ENCODE measurements around the gene IQGAP2. TPM values are rescaled to one million over a fixed set of nuclear protein-coding genes. Genes with fewer than 3 reads are reported as not detected.

IQGAP2 gene
- total and polyA plus RNA-seq, 2 donors, result 20.7 to 33.3 TPM

DNA sequence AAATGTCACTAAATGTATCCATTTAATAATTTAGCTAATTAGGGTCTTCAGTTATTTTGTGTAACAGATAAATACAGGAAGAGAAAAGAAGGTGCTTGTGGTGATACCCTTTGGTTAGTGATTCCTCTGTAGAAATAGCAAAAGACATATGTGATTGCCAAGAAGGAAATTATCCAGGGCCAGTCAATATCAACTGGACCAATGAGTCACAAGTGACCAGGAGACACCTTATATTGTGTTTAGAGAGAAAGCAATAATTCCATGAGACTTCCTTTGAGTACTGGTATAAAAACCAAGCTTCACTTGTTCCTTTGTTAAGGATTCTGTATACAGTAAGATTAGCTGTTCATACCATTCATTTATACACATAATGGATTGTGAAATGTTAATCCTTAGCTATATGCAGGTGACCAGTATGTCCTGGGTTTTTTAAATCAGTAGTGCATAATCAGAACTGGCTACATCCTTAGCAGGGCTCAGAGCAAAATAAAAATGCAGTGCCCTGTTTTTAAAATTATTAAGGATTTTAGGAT is 301.1 kb downstream of the IQGAP2 start:
- Histone ChIP-seq H3K4me1 (ENCODE audit: control insufficient read depth in 2 of 2, insufficient read depth in 2 of 2, low read length in 2 of 2) (no peaks in the 10 kb centered on the region), H3K27me3 (ENCODE audit: control insufficient read depth in 2 of 2, insufficient read depth in 1 of 2, low read length in 1 of 2) (no peaks in the 10 kb centered on the region), H3K4me3 (ENCODE audit: low read length in 2 of 2) (no peak overlapping the region), H3K9me3 (ENCODE audit: control insufficient read depth in 2 of 2, insufficient read depth in 1 of 2, low read length in 1 of 2) (no peaks in the 10 kb centered on the region), H3K36me3 (ENCODE audit: control insufficient read depth in 2 of 2, insufficient read depth in 2 of 2, low read length in 1 of 2) (peaks cover 0 to 8% of the 10 kb centered on the region in 2 donors), H3K27ac (ENCODE audit: low read depth in 1 of 2, low read length in 1 of 2) (no peak overlapping the region)
- DNase-seq (ENCODE audit: low read depth in 6 of 9, low spot score in 9 of 9), result no peak

DNA sequence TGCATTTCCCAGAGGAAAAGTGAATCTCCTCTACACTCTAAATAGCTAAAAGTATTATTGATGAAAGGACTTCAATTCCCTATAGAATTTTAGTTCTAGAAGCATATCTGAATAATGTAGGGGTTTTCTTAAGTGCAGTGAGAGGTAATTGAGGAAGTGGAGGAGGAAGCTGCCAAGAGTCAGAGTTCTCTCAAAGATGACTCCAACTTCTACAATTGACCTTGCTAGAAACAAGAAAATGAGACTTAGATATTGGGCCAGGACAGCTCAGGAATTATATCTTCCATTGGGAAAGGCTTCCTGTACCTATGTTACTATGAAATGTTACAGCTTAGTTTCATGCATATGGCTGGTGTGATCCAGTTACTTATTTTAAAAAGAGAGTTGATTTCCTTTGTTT is 302.5 kb downstream of the IQGAP2 start:
- no peak for DNase-seq (ENCODE audit: low read depth in 6 of 9, low spot score in 9 of 9)
- no peak overlapping the region for H3K4me3 ChIP-seq (ENCODE audit: low read length in 2 of 2)
- H3K36me3 ChIP-seq (ENCODE audit: control insufficient read depth in 2 of 2, insufficient read depth in 2 of 2, low read length in 1 of 2), result peaks cover 0 to 8% of the 10 kb centered on the region in 2 donors
- no peaks in the 10 kb centered on the region for H3K27me3 ChIP-seq (ENCODE audit: control insufficient read depth in 2 of 2, insufficient read depth in 1 of 2, low read length in 1 of 2)
- no peaks in the 10 kb centered on the region for H3K4me1 ChIP-seq (ENCODE audit: control insufficient read depth in 2 of 2, insufficient read depth in 2 of 2, low read length in 2 of 2)
- H3K9me3 ChIP-seq (ENCODE audit: control insufficient read depth in 2 of 2, insufficient read depth in 1 of 2, low read length in 1 of 2), result no peaks in the 10 kb centered on the region
- no peak overlapping the region for H3K27ac ChIP-seq (ENCODE audit: low read depth in 1 of 2, low read length in 1 of 2)

GRCh38 chr5:76709762-76710161 is 306.7 kb downstream of the IQGAP2 start:
- 99% methylated on average over 2 of the region's 2 CpGs for WGBS

DNA sequence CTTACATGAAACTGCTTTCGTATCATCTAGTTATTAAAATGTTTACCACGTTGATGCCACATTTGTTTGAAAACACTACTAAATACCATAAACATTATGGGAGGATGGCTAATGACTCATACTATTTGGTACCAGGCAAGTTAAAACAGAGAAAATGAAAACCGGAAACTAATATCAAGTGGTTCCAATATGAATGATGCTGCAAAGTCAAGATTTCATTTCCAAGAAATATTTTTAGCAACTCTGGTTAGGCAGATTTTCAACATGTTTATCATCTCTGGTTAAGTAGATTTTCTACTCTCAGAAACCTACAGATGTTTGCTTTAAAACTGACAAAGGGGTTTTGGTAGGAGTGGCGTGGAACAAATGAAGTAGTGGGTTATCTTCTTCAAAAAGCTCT is 307.9 kb downstream of the IQGAP2 start:
- Histone ChIP-seq H3K4me3 (ENCODE audit: low read length in 2 of 2) (no peak overlapping the region), H3K36me3 (ENCODE audit: control insufficient read depth in 2 of 2, insufficient read depth in 2 of 2, low read length in 1 of 2) (no peaks in the 10 kb centered on the region), H3K27me3 (ENCODE audit: control insufficient read depth in 2 of 2, insufficient read depth in 1 of 2, low read length in 1 of 2) (peaks cover 14 to 27% of the 10 kb centered on the region in 2 donors), H3K4me1 (ENCODE audit: control insufficient read depth in 2 of 2, insufficient read depth in 2 of 2, low read length in 2 of 2) (peaks cover 8 to 12% of the 10 kb centered on the region in 2 donors), H3K27ac (ENCODE audit: low read depth in 1 of 2, low read length in 1 of 2) (no peak overlapping the region), H3K9me3 (ENCODE audit: control insufficient read depth in 2 of 2, insufficient read depth in 1 of 2, low read length in 1 of 2) (peaks cover 0 to 6% of the 10 kb centered on the region in 2 donors)
- 88% methylated on average over 4 of the region's 4 CpGs for WGBS
- DNase-seq (ENCODE audit: low read depth in 6 of 9, low spot score in 9 of 9), result no peak

More at GRCh38 chr5:76709762-76710161, 306.7 kb downstream of the IQGAP2 start:
- Histone ChIP-seq H3K27me3 (ENCODE audit: control insufficient read depth in 2 of 2, insufficient read depth in 1 of 2, low read length in 1 of 2) (peaks cover 5 to 16% of the 10 kb centered on the region in 2 donors), H3K36me3 (ENCODE audit: control insufficient read depth in 2 of 2, insufficient read depth in 2 of 2, low read length in 1 of 2) (no peaks in the 10 kb centered on the region), H3K4me1 (ENCODE audit: control insufficient read depth in 2 of 2, insufficient read depth in 2 of 2, low read length in 2 of 2) (peaks cover 1 to 4% of the 10 kb centered on the region in 2 donors), H3K4me3 (ENCODE audit: low read length in 2 of 2) (no peak overlapping the region), H3K27ac (ENCODE audit: low read depth in 1 of 2, low read length in 1 of 2) (no peak overlapping the region), H3K9me3 (ENCODE audit: control insufficient read depth in 2 of 2, insufficient read depth in 1 of 2, low read length in 1 of 2) (peaks cover 0 to 4% of the 10 kb centered on the region in 2 donors)
- DNase-seq (ENCODE audit: low read depth in 6 of 9, low spot score in 9 of 9), result no peak

GRCh38 chr5:76714751-76715485 is 311.8 kb downstream of the IQGAP2 start:
- WGBS, result 4% methylated on average over 52 of the region's 52 CpGs
- peak overlapping the region; percentile 50 to 70 for H3K4me3 ChIP-seq (ENCODE audit: low read length in 2 of 2)
- no peak overlapping the region for H3K27ac ChIP-seq (ENCODE audit: low read depth in 1 of 2, low read length in 1 of 2)
- H3K27me3 ChIP-seq (ENCODE audit: control insufficient read depth in 2 of 2, insufficient read depth in 1 of 2, low read length in 1 of 2), result peaks cover 14 to 38% of the 10 kb centered on the region in 2 donors
- peaks cover 15% of the 10 kb centered on the region in 2 donors for H3K4me1 ChIP-seq (ENCODE audit: control insufficient read depth in 2 of 2, insufficient read depth in 2 of 2, low read length in 2 of 2)
- H3K9me3 ChIP-seq (ENCODE audit: control insufficient read depth in 2 of 2, insufficient read depth in 1 of 2, low read length in 1 of 2), result peaks cover 0 to 6% of the 10 kb centered on the region in 2 donors
- peak in 5 of 9 donors; percentile 6 to 35 (median 15) for DNase-seq (ENCODE audit: low read depth in 6 of 9, low spot score in 9 of 9)
- no peaks in the 10 kb centered on the region for H3K36me3 ChIP-seq (ENCODE audit: control insufficient read depth in 2 of 2, insufficient read depth in 2 of 2, low read length in 1 of 2)

DNA sequence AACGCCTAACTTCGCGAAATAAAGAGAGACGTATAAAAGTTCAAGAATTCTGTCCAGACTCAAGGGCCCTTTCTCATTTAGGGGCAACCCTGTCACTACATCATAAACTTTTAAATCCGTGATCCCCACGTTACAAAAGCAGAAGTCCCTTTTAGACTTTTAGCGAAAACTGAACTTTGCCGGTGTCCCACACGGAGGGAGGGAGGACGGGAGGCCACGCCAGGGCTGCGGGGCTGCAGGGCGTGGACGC is 312.3 kb downstream of the IQGAP2 start:
- peak overlapping the region in 1 of 2 donors; percentile 42 for H3K27ac ChIP-seq (ENCODE audit: low read depth in 1 of 2, low read length in 1 of 2)
- H3K27me3 ChIP-seq (ENCODE audit: control insufficient read depth in 2 of 2, insufficient read depth in 1 of 2, low read length in 1 of 2), result peaks cover 14 to 38% of the 10 kb centered on the region in 2 donors
- H3K4me1 ChIP-seq (ENCODE audit: control insufficient read depth in 2 of 2, insufficient read depth in 2 of 2, low read length in 2 of 2), result peaks cover 15% of the 10 kb centered on the region in 2 donors
- peak overlapping the region; percentile 50 to 70 for H3K4me3 ChIP-seq (ENCODE audit: low read length in 2 of 2)
- H3K9me3 ChIP-seq (ENCODE audit: control insufficient read depth in 2 of 2, insufficient read depth in 1 of 2, low read length in 1 of 2), result peaks cover 0 to 6% of the 10 kb centered on the region in 2 donors
- peak in 4 of 9 donors; percentile 9 to 54 (median 27) for DNase-seq (ENCODE audit: low read depth in 6 of 9, low spot score in 9 of 9)
- H3K36me3 ChIP-seq (ENCODE audit: control insufficient read depth in 2 of 2, insufficient read depth in 2 of 2, low read length in 1 of 2), result no peaks in the 10 kb centered on the region
- 0% methylated on average over 14 of the region's 14 CpGs for WGBS

DNA sequence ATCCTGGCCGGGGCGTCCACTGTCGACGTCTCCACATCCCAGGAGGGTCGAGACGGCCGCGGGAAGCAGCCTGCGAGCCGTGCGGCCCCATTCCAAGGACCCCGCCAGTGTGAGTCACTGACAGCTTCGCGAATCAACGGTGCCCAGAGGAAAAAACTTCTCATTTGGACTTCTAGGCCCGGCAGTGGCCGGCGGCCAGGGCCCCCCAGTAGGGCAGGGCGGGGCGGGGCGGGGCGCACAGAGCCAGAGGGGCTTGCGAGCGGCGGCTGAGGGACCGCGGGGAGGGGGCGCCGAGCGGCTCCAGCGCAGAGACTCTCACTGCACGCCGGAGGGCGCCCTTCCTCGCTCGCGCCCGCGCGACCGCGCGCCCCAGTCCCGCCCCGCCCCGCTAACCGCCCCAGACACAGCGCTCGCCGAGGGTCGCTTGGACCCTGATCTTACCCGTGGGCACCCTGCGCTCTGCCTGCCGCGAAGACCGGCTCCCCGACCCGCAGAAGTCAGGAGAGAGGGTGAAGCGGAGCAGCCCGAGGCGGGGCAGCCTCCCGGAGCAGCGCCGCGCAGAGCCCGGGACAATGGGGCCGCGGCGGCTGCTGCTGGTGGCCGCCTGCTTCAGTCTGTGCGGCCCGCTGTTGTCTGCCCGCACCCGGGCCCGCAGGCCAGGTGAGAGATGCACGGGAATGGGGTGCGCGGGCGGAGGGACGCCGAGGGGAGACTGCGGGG is 312.8 kb downstream of the IQGAP2 start, which contains the start of gene F2R:
F2R (plus strand) TSS at position 391 of the 720 bp plus-strand sequence; CDS start at position 573, 182 bp downstream.
- Histone ChIP-seq H3K27me3 (ENCODE audit: control insufficient read depth in 2 of 2, insufficient read depth in 1 of 2, low read length in 1 of 2) (peaks cover 14 to 38% of the 10 kb centered on the region in 2 donors), H3K4me3 (ENCODE audit: low read length in 2 of 2) (peak within 1 kb of the TSS; percentile 50 to 70), H3K9me3 (ENCODE audit: control insufficient read depth in 2 of 2, insufficient read depth in 1 of 2, low read length in 1 of 2) (peaks cover 0 to 6% of the 10 kb centered on the region in 2 donors), H3K27ac (ENCODE audit: low read depth in 1 of 2, low read length in 1 of 2) (peak within 1 kb of the TSS in 1 of 2 donors; percentile 42), H3K4me1 (ENCODE audit: control insufficient read depth in 2 of 2, insufficient read depth in 2 of 2, low read length in 2 of 2) (peaks cover 15% of the 10 kb centered on the region in 2 donors), H3K36me3 (ENCODE audit: control insufficient read depth in 2 of 2, insufficient read depth in 2 of 2, low read length in 1 of 2) (no peaks in the 10 kb centered on the region)
- DNase-seq (ENCODE audit: low read depth in 6 of 9, low spot score in 9 of 9), result peak in 6 of 9 donors; percentile 25 to 76 (median 52)
- WGBS, result under 1% methylated on average over 82 of the region's 82 CpGs

DNA sequence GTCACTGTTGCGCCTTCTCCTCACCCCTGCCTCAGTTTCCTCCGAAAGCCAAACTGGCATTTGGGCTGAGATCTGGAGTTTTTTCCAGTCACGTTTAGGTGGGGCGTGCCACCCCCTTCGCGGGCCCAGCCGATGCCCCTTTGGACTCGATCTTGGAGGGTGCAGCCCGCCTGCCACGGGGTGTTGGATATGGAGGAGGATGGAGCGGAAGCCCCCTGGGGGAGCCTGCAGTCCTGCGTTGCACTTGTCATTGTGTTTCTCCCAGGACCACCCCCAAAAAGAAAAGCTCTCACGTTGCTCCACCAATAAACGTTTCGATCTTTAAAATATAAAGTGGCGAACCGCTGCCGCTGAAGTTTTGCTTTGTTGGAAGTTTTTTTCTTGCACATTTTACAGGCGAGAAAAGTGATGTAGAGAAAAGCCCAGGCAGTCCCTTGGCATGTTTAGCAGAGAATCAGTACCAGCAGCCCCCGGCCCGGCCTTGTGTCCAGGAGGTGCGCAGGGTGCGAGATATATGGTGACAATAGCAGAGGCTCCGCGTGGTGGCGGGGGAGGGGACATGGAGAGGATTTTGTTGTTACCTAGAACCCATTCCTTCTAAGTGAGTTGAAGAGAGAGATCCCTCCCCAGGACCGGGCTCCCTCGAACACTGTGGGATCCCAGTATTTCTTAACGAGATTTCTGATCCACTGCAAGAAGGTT is 313.5 kb downstream of the IQGAP2 start:
- peaks cover 14 to 38% of the 10 kb centered on the region in 2 donors for H3K27me3 ChIP-seq (ENCODE audit: control insufficient read depth in 2 of 2, insufficient read depth in 1 of 2, low read length in 1 of 2)
- 3% methylated on average over 29 of the region's 29 CpGs for WGBS
- peaks cover 15% of the 10 kb centered on the region in 2 donors for H3K4me1 ChIP-seq (ENCODE audit: control insufficient read depth in 2 of 2, insufficient read depth in 2 of 2, low read length in 2 of 2)
- H3K27ac ChIP-seq (ENCODE audit: low read depth in 1 of 2, low read length in 1 of 2), result no peak overlapping the region
- peaks cover 0 to 6% of the 10 kb centered on the region in 2 donors for H3K9me3 ChIP-seq (ENCODE audit: control insufficient read depth in 2 of 2, insufficient read depth in 1 of 2, low read length in 1 of 2)
- peak in 5 of 9 donors; percentile 3 to 44 (median 13) for DNase-seq (ENCODE audit: low read depth in 6 of 9, low spot score in 9 of 9)
- no peaks in the 10 kb centered on the region for H3K36me3 ChIP-seq (ENCODE audit: control insufficient read depth in 2 of 2, insufficient read depth in 2 of 2, low read length in 1 of 2)
- peak overlapping the region; percentile 48 to 70 for H3K4me3 ChIP-seq (ENCODE audit: low read length in 2 of 2)

Data from thymus (tissue), 11 donors.